Mesenchymal stem cell (in vitro differentiated cells and primary cell): ENCODE measurements around the gene KCNH1.
"Not testable (repeated sequence)": the region's sequence is repeated elsewhere in the genome, so short reads cannot be mapped to it uniquely, and the experiment has no call there.

Experiments
- DNase-seq: peaks from one replicate; pipeline ENCODE4 v3.0.0-alpha.2; 2013
- H2AFZ ChIP-seq: one replicate; pipeline ENCODE4 v1.6.1; 2013; ENCODE audit warnings: low read depth, mild to moderate bottlenecking, control low read depth, inconsistent platforms, low read length, moderate library complexity
- H2AK5ac ChIP-seq: 2 replicates; pipeline ENCODE4 v1.6.1; 2013; ENCODE audit warnings: low read length, moderate library complexity, mild to moderate bottlenecking, inconsistent platforms; ENCODE audit not compliant: severe bottlenecking
- H2BK120ac ChIP-seq: one replicate; pipeline ENCODE4 v1.6.1; 2013; ENCODE audit warnings: low read depth, mild to moderate bottlenecking, inconsistent platforms, low read length, moderate library complexity
- H2BK12ac ChIP-seq, 2 experiments: one replicate each; pipeline ENCODE4 v1.6.1; 2013; ENCODE audit warnings: inconsistent platforms in 2 of 2, low read length in 2 of 2, mild to moderate bottlenecking in 2 of 2, moderate library complexity in 2 of 2, control low read depth in 1 of 2
- H2BK15ac ChIP-seq: one replicate; pipeline ENCODE4 v1.6.1; 2013; ENCODE audit warnings: mild to moderate bottlenecking, low read depth, inconsistent platforms; ENCODE audit not compliant: poor library complexity, severe bottlenecking
- H2BK5ac ChIP-seq: 2 replicates; pipeline ENCODE4 v1.6.1; 2013; ENCODE audit warnings: low read depth, mild to moderate bottlenecking, low read length, control low read depth, inconsistent platforms; ENCODE audit not compliant: poor library complexity, severe bottlenecking
- H3K14ac ChIP-seq, 2 experiments: one replicate each; pipeline ENCODE4 v1.6.1; 2013; ENCODE audit warnings: inconsistent platforms in 2 of 2, low read length in 2 of 2, control low read depth in 1 of 2, mild to moderate bottlenecking in 1 of 2, moderate library complexity in 1 of 2
- H3K18ac ChIP-seq, 2 experiments: one replicate each; pipeline ENCODE4 v1.6.1; 2013; ENCODE audit warnings: inconsistent platforms in 2 of 2, low read length in 2 of 2, control low read depth in 1 of 2, low read depth in 1 of 2, mild to moderate bottlenecking in 1 of 2
- H3K23ac ChIP-seq, 2 experiments: one replicate each; pipeline ENCODE4 v1.6.1; 2013; ENCODE audit warnings: inconsistent platforms in 2 of 2, low read length in 2 of 2, mild to moderate bottlenecking in 2 of 2, moderate library complexity in 2 of 2, control low read depth in 1 of 2
- H3K27ac ChIP-seq: 2 replicates; pipeline ENCODE4 v1.5.1; 2013; ENCODE audit warnings: mild to moderate bottlenecking, moderate library complexity, low read length, control low read depth, inconsistent platforms; ENCODE audit not compliant: poor library complexity, severe bottlenecking
- H3K27me3 ChIP-seq, 2 experiments: 2 replicates each; pipeline versions ENCODE4 v1.6.1 to v1.7.0; 2013; ENCODE audit warnings: low read length in 2 of 2, mild to moderate bottlenecking in 2 of 2, moderate library complexity in 2 of 2, control low read depth in 1 of 2, inconsistent platforms in 1 of 2; ENCODE audit not compliant: control insufficient read depth in 1 of 2, insufficient read depth in 1 of 2
- H3K36me3 ChIP-seq, 2 experiments: 2 replicates each; pipeline versions ENCODE4 v1.6.1 to v1.7.0; 2013; ENCODE audit warnings: low read length in 2 of 2, control low read depth in 1 of 2, inconsistent platforms in 1 of 2, low read depth in 1 of 2, mild to moderate bottlenecking in 1 of 2; ENCODE audit not compliant: insufficient read depth in 2 of 2, control insufficient read depth in 1 of 2
- H3K4ac ChIP-seq, 2 experiments: one replicate each; pipeline ENCODE4 v1.6.1; 2013; ENCODE audit warnings: inconsistent platforms in 2 of 2, low read length in 2 of 2, mild to moderate bottlenecking in 2 of 2, moderate library complexity in 2 of 2, control low read depth in 1 of 2, low read depth in 1 of 2
- H3K4me1 ChIP-seq: 2 replicates; pipeline ENCODE4 v1.6.1; 2013; ENCODE audit warnings: low read depth, low read length, control low read depth; ENCODE audit not compliant: control insufficient read depth, insufficient read depth
- H3K4me2 ChIP-seq: 2 replicates; pipeline ENCODE4 v1.6.1; 2013; ENCODE audit warnings: low read length, mild to moderate bottlenecking, inconsistent platforms; ENCODE audit not compliant: poor library complexity, severe bottlenecking
- H3K4me3 ChIP-seq, 2 experiments: 2 replicates each; pipeline versions ENCODE4 v1.5.1 to v1.7.0; 2013; ENCODE audit warnings: low read length in 2 of 2, mild to moderate bottlenecking in 2 of 2, control low read depth in 1 of 2, low read depth in 1 of 2; ENCODE audit not compliant: insufficient read depth in 1 of 2
- H3K79me1 ChIP-seq: replicated peaks from 2 replicates; pipeline ENCODE4 v1.6.1; 2013; ENCODE audit warnings: mild to moderate bottlenecking, control low read depth, low read length, inconsistent platforms; ENCODE audit not compliant: poor library complexity, severe bottlenecking
- H3K9ac ChIP-seq: 2 replicates; pipeline ENCODE4 v1.7.0; 2013; ENCODE audit warnings: mild to moderate bottlenecking, low read length, moderate library complexity
- H3K9me3 ChIP-seq: 2 replicates; pipeline ENCODE4 v1.7.0; 2013; ENCODE audit warnings: mild to moderate bottlenecking, low read length; ENCODE audit not compliant: control insufficient read depth
- H4K8ac ChIP-seq: one replicate; pipeline ENCODE4 v1.6.1; 2013; ENCODE audit warnings: inconsistent platforms, mild to moderate bottlenecking, low read length, moderate library complexity
- H4K91ac ChIP-seq: one replicate; pipeline ENCODE4 v1.6.1; 2013; ENCODE audit warnings: mild to moderate bottlenecking, low read length, inconsistent platforms
- WGBS: methylation state at CpG from one replicate; pipeline ENCODE4 v1.1.7; 2013; ENCODE audit warnings: mixed read lengths; 5-methylcytosine and 5-hydroxymethylcytosine counted together

The KCNH1 gene

DNA sequence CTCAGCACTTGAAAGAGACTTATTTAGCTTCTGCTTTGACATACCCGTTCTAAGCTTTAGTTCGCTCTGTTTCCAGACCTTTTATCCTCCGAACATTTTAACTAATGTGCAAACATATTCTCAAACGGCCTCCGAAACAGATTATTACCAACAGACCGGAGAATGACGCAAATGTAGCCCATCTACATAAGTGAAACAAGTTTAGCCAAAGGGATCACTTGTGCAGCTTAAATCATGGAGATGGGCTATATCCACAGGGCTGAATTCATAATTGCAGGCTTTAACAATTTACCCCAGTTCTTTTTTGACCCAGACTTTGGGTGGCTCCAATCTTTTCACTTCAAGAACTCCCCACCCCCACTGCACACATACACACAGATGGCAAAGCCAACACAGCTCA is 119.7 kb downstream of the KCNH1 start:
- Histone ChIP-seq H3K4me1 (peaks cover 5% of the 10 kb centered on the region), H3K79me1 (peaks cover 4% of the 10 kb centered on the region), H3K9ac (no peak overlapping the region), H3K4me2 (no peak overlapping the region), H3K36me3 (peaks cover 0 to 7% of the 10 kb centered on the region in 2 experiments), H3K14ac (no peak overlapping the region), H3K4ac (no peak overlapping the region), H2BK15ac (no peak overlapping the region), H4K91ac (no peak overlapping the region), H3K23ac (no peak overlapping the region), H2AFZ (no peak overlapping the region), H3K9me3 (no peaks in the 10 kb centered on the region), H3K27me3 (no peaks in the 10 kb centered on the region), H3K27ac (no peak overlapping the region), H3K18ac (no peak overlapping the region), H4K8ac (no peak overlapping the region), H2BK5ac (no peak overlapping the region), H3K4me3 (no peak overlapping the region), H2AK5ac (no peak overlapping the region), H2BK120ac (no peak overlapping the region), H2BK12ac (no peak overlapping the region)
- WGBS, result 83% methylated on average over 7 of the region's 7 CpGs
- no peak for DNase-seq

DNA sequence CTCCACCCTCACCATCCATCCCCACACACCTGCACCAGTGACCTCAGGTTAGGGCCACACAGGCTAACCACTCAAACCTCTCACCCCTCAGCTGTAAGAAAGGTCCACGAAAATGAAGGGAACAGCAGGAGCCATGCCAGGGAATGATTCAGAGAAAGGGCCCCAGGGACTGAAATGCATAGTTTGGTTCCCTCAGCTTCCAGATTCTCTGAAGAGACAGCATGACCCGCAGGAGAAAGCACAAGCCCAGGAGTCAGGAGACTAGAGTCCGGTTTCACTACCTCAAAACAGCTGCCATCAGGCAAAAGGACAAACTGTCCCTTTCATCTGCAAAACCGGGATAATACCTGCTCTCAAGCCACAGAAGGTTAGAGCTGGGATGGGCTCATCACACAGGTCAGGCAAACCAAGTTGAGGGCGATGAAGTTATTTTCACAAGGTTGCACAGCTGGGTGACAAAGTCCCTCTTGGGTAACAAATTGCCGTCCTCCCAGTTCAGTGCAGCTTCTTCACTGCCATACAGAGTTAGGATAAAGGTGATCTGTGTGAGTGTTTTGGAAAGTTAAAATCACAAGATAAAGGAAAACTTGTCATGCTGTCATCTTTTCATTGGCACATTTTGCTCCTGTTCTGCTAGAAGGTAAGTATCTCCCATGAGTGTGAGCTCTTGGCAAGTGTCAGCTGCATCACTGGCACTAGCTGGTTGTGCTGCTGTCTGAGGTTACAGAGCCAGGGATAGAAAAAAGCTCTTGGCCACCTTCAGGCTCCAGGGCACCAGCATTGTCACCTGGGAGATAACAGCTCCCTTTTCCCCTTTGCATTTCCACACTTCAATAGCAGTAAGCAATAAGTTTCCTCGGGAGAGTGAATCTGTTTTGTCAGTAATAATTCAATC is 120.4 kb downstream of the KCNH1 start:
- WGBS, result 69% methylated on average over 7 of the region's 7 CpGs
- no peak overlapping the region for H3K9ac ChIP-seq
- H2BK15ac ChIP-seq, result no peak overlapping the region
- peaks cover 5% of the 10 kb centered on the region for H3K4me1 ChIP-seq
- no peak overlapping the region for H3K23ac ChIP-seq
- H3K4ac ChIP-seq, result no peak overlapping the region
- no peak overlapping the region for H2BK12ac ChIP-seq
- H2BK5ac ChIP-seq, result no peak overlapping the region
- DNase-seq, result no peak
- no peak overlapping the region for H4K8ac ChIP-seq
- no peaks in the 10 kb centered on the region for H3K27me3 ChIP-seq
- H2BK120ac ChIP-seq, result no peak overlapping the region
- H2AK5ac ChIP-seq, result no peak overlapping the region
- no peak overlapping the region for H3K18ac ChIP-seq
- H3K36me3 ChIP-seq, result peaks cover 0 to 7% of the 10 kb centered on the region in 2 experiments
- H3K27ac ChIP-seq, result no peak overlapping the region
- H3K9me3 ChIP-seq, result no peaks in the 10 kb centered on the region
- H3K4me2 ChIP-seq, result no peak overlapping the region
- peaks cover 4% of the 10 kb centered on the region for H3K79me1 ChIP-seq
- no peak overlapping the region for H3K14ac ChIP-seq
- H2AFZ ChIP-seq, result no peak overlapping the region
- no peak overlapping the region for H3K4me3 ChIP-seq
- H4K91ac ChIP-seq, result no peak overlapping the region

DNA sequence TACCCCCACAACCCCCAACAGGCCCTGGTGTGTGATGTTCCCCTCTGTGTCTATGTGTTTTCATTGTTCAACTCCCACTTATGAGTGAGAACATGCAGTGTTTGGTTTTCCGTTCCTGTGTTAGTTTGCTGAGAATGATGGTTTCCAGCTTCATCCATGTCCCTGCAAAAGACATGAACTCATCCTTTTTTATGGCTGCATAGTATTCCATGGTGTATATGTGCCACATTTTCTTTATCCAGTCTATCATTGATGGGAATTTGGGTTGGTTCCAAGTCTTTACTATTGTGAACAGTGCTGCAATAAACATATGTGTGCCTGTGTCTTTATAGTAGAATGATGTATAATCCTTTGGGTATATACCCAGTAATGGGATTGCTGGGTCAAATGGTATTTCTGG is 122.8 kb downstream of the KCNH1 start:
- not testable (repeated sequence) for H3K18ac ChIP-seq, H3K4ac ChIP-seq, H2BK12ac ChIP-seq, H3K4me3 ChIP-seq, H2BK5ac ChIP-seq, H2AFZ ChIP-seq, H2AK5ac ChIP-seq, H3K23ac ChIP-seq, H2BK15ac ChIP-seq, H3K79me1 ChIP-seq, H4K8ac ChIP-seq, H3K27ac ChIP-seq, H3K9me3 ChIP-seq, H2BK120ac ChIP-seq, H3K36me3 ChIP-seq, H3K9ac ChIP-seq, H4K91ac ChIP-seq, H3K4me2 ChIP-seq, DNase-seq, H3K4me1 ChIP-seq, H3K14ac ChIP-seq, H3K27me3 ChIP-seq
- no CpG with 5 or more reads among the region's 1 CpG for WGBS

DNA sequence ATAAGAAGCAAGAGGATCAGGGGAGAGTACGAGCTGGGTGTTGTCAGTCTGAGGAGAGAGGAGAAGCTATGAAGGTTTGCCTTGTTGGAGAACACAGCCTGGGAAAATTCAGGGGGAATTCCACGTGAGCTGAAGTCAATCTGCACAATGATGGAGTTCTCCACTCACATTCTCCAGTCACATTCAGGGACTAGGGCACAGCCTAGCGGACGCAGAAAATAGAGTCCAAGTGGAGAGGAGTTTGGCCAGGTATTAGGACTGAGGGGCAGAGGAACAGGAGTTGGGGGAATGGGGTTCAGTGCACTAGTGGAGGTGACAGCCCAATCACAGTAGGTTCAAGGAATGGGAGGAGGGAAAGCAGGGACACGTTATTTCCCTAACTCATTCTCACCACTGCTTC is 124.0 kb downstream of the KCNH1 start:
- Histone ChIP-seq H4K8ac (no peak overlapping the region), H2BK15ac (no peak overlapping the region), H2AK5ac (no peak overlapping the region), H3K4ac (no peak overlapping the region), H3K27ac (no peak overlapping the region), H3K9ac (no peak overlapping the region), H2AFZ (no peak overlapping the region), H3K18ac (no peak overlapping the region), H3K4me2 (no peak overlapping the region), H3K27me3 (no peaks in the 10 kb centered on the region), H2BK12ac (no peak overlapping the region), H2BK5ac (no peak overlapping the region), H3K36me3 (peaks cover 0 to 4% of the 10 kb centered on the region in 2 experiments), H3K4me3 (no peak overlapping the region), H3K79me1 (peaks cover 2% of the 10 kb centered on the region), H2BK120ac (no peak overlapping the region), H4K91ac (no peak overlapping the region), H3K9me3 (no peaks in the 10 kb centered on the region), H3K23ac (no peak overlapping the region), H3K4me1 (peaks cover 3% of the 10 kb centered on the region), H3K14ac (no peak overlapping the region)
- 69% methylated on average over 2 of the region's 5 CpGs for WGBS
- DNase-seq, result no peak
